ENCODE data around the gene TIMM10.

TIMM10 gene

DNA sequence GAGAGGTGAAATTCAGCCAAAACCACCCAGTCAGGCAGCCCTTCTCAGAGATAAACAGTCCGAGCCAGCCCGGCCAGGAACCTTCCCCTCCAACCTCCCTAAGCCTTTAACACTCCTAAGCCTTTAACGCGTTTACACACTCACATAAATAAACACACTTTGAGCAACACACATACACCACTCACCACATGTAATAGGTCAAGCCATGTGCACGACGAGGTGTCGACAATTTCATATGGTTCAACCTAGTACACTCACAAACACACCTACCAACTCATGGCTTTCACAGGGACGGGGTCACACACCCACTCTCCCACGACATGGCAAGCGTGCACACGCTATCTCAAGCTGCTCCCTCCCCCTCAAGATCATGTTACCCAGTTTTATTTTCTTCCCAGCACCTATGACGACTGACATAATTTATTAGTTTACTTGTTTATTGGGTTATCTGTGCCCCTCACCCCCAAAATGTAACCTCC lies 30.5 kb downstream of the TIMM10 start:
- no peaks in the 10 kb centered on the region for H3F3A ChIP-seq (ENCODE audit: control insufficient read depth, insufficient read depth)
- no peaks in the 10 kb centered on the region for H3K4me1 ChIP-seq (ENCODE audit: control insufficient read depth, low read length)
- no peaks in the 10 kb centered on the region for H3K9me3 ChIP-seq (ENCODE audit: control insufficient read depth, insufficient read depth, low read length)
- no peaks in the 10 kb centered on the region for H3K9me2 ChIP-seq (replicated peaks; ENCODE audit: control insufficient read depth, low read length)
- no peaks in the 10 kb centered on the region for H3K27me3 ChIP-seq (ENCODE audit: control insufficient read depth, low read length)
- peaks cover 40% of the 10 kb centered on the region; the same call in 1 of the 2 replicates for H3K36me3 ChIP-seq (ENCODE audit: control insufficient read depth, low read length)
- no peak overlapping the region for H3K4me3 ChIP-seq (ENCODE audit: low read length)
- H3K79me2 ChIP-seq (ENCODE audit: control insufficient read depth, low read length): no peaks in the 10 kb centered on the region; the same call in 1 of the 2 replicates
- H3K27ac ChIP-seq (ENCODE audit: low read depth, low read length): no peak overlapping the region
- H3K4me2 ChIP-seq (ENCODE audit: low read length): no peak overlapping the region
- no peak for TF ChIP-seq EZH2phosphoT487 (IDR thresholded peaks at IDR 0.05; ENCODE audit: borderline replicate concordance, low read length)
- TF ChIP-seq, protein P1, sequence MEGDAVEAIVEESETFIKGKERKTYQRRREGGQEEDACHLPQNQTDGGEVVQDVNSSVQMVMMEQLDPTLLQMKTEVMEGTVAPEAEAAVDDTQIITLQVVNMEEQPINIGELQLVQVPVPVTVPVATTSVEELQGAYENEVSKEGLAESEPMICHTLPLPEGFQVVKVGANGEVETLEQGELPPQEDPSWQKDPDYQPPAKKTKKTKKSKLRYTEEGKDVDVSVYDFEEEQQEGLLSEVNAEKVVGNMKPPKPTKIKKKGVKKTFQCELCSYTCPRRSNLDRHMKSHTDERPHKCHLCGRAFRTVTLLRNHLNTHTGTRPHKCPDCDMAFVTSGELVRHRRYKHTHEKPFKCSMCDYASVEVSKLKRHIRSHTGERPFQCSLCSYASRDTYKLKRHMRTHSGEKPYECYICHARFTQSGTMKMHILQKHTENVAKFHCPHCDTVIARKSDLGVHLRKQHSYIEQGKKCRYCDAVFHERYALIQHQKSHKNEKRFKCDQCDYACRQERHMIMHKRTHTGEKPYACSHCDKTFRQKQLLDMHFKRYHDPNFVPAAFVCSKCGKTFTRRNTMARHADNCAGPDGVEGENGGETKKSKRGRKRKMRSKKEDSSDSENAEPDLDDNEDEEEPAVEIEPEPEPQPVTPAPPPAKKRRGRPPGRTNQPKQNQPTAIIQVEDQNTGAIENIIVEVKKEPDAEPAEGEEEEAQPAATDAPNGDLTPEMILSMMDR (IDR thresholded peaks at IDR 0.05; ENCODE audit: low read depth, low read length, poor library complexity, severe bottlenecking): no peak
- no peaks in the 10 kb centered on the region for H4K20me1 ChIP-seq (ENCODE audit: control insufficient read depth, insufficient read depth, low read depth, low read length)

DNA sequence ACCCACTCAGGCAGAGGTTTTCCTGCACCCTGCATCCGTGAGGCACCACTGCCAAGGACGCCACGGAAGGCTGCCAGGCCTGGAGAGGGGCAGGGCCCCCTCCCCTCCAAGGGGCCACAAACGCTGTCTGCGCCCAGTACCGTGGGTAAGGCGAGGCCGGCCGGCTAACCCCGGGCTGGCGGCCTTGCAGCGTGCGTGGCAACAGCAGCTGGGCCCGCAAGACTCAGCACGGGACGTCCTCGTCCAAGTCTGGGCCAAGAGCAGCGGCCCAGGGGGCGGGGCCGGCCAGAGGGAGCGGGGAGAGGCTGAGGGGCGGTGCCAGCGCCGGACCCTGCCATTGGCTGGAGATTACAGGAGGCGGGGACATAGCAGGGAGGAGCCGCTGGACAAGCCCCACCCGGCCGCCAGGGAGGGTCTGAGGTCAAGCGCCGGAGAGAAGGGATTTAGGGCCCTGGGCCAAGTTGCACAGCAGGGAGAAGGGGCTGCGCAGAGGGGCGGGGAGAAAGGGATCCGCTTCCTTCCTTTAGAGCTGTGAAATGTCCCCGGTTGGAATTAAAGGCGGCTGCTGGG lies 31.1 kb downstream of the TIMM10 start:
- no peaks in the 10 kb centered on the region for H4K20me1 ChIP-seq (ENCODE audit: control insufficient read depth, insufficient read depth, low read depth, low read length)
- no peak for TF ChIP-seq EZH2phosphoT487 (IDR thresholded peaks at IDR 0.05; ENCODE audit: borderline replicate concordance, low read length)
- TF ChIP-seq, protein P1 (IDR thresholded peaks at IDR 0.05; ENCODE audit: low read depth, low read length, poor library complexity, severe bottlenecking): no peak
- no peak overlapping the region for H3K27ac ChIP-seq (ENCODE audit: low read depth, low read length)
- H3K4me3 ChIP-seq (ENCODE audit: low read length): no peak overlapping the region
- H3K9me3 ChIP-seq (ENCODE audit: control insufficient read depth, insufficient read depth, low read length): no peaks in the 10 kb centered on the region
- H3F3A ChIP-seq (ENCODE audit: control insufficient read depth, insufficient read depth): no peaks in the 10 kb centered on the region
- no peaks in the 10 kb centered on the region for H3K9me2 ChIP-seq (replicated peaks; ENCODE audit: control insufficient read depth, low read length)
- no peaks in the 10 kb centered on the region for H3K79me2 ChIP-seq (ENCODE audit: control insufficient read depth, low read length)
- H3K4me2 ChIP-seq (ENCODE audit: low read length): no peak overlapping the region
- peaks cover 35% of the 10 kb centered on the region; the same call in 1 of the 2 replicates for H3K36me3 ChIP-seq (ENCODE audit: control insufficient read depth, low read length)
- H3K27me3 ChIP-seq (ENCODE audit: control insufficient read depth, low read length): no peaks in the 10 kb centered on the region
- H3K4me1 ChIP-seq (ENCODE audit: control insufficient read depth, low read length): no peaks in the 10 kb centered on the region

DNA sequence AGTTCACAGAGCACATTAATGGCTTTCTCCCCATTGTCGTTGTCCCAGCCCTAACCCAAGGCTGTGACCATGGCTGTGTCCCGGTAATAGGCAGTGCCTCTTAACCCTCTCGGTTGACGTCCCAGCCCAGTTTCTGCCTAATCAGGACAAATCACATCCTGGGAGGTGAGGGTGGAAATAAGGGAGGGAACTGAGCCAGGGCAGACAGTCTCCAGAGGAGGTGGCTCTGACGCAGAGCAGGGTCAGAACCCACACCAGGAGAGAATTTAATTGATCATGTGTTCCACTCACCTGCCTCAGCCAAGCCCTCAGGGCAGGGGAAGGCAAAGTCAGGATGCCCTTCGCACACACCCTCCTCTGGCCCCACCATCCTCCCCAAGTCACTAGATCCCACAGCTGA lies 32.0 kb downstream of the TIMM10 start:
- H3K27me3 ChIP-seq (ENCODE audit: control insufficient read depth, low read length): no peaks in the 10 kb centered on the region
- TF ChIP-seq, protein P1 (IDR thresholded peaks at IDR 0.05; ENCODE audit: low read depth, low read length, poor library complexity, severe bottlenecking): no peak
- TF ChIP-seq EZH2phosphoT487 (IDR thresholded peaks at IDR 0.05; ENCODE audit: borderline replicate concordance, low read length): no peak
- H3K9me2 ChIP-seq (replicated peaks; ENCODE audit: control insufficient read depth, low read length): no peaks in the 10 kb centered on the region
- H3K4me3 ChIP-seq (ENCODE audit: low read length): no peak overlapping the region
- no peak overlapping the region for H3K27ac ChIP-seq (ENCODE audit: low read depth, low read length)
- H3F3A ChIP-seq (ENCODE audit: control insufficient read depth, insufficient read depth): no peaks in the 10 kb centered on the region
- no peaks in the 10 kb centered on the region for H3K9me3 ChIP-seq (ENCODE audit: control insufficient read depth, insufficient read depth, low read length)
- peaks cover 42% of the 10 kb centered on the region for H3K36me3 ChIP-seq (ENCODE audit: control insufficient read depth, low read length)
- no peak overlapping the region for H3K4me2 ChIP-seq (ENCODE audit: low read length)
- peaks cover 9% of the 10 kb centered on the region for H3K4me1 ChIP-seq (ENCODE audit: control insufficient read depth, low read length)
- no peaks in the 10 kb centered on the region for H3K79me2 ChIP-seq (ENCODE audit: control insufficient read depth, low read length)
- H4K20me1 ChIP-seq (ENCODE audit: control insufficient read depth, insufficient read depth, low read depth, low read length): no peaks in the 10 kb centered on the region
